ENCODE results near the gene THBS2.

Gene THBS2

DNA sequence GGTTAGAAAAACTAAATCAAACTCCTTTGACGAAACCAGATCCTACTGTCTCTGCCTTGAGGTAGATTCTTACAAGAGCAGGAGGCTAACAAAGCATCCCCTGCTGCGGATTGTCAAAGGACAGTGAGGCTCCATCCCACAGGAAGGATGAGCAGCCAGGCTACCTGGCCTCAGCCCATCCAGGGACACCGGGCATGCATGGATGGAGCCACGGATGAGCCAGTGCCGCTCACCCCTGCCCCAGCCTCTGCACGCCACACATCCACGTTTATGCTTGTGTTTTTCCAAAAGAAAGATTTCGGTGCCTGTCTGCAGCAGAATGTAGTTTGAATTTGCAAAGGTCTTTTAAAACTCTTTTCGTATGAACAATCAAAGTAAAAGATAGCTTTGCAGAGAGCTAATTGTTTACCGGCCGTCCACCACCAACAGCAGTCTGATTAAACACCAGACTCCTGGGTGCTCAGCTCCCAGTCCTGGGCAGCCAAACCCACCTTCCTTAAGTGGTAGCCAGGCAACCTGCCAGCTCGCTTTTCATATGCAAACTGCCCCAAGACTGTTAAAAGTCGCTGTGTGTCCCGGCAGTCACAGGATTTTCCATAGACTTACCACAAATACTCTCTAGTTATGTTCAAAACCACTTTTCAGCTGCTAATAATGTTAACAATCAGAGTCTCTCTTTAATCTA, 999 bp downstream of the THBS2 start:
- no peak for TF ChIP-seq EZH2phosphoT487 (IDR thresholded peaks at IDR 0.05; ENCODE audit: low read length)
- no peak for TF ChIP-seq EZH2 (optimal IDR thresholded peaks at IDR 0.05; ENCODE audit: low read depth, low read length)
- TF ChIP-seq, protein P1, sequence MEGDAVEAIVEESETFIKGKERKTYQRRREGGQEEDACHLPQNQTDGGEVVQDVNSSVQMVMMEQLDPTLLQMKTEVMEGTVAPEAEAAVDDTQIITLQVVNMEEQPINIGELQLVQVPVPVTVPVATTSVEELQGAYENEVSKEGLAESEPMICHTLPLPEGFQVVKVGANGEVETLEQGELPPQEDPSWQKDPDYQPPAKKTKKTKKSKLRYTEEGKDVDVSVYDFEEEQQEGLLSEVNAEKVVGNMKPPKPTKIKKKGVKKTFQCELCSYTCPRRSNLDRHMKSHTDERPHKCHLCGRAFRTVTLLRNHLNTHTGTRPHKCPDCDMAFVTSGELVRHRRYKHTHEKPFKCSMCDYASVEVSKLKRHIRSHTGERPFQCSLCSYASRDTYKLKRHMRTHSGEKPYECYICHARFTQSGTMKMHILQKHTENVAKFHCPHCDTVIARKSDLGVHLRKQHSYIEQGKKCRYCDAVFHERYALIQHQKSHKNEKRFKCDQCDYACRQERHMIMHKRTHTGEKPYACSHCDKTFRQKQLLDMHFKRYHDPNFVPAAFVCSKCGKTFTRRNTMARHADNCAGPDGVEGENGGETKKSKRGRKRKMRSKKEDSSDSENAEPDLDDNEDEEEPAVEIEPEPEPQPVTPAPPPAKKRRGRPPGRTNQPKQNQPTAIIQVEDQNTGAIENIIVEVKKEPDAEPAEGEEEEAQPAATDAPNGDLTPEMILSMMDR (IDR thresholded peaks at IDR 0.05; ENCODE audit: low read length), result no peak
- Histone ChIP-seq H3K9me3 (replicated peaks; ENCODE audit: insufficient read depth, low read length) (no peaks in the 10 kb centered on the region), H3K4me3 (ENCODE audit: low read length) (no peak overlapping the region), H4K20me1 (ENCODE audit: insufficient read depth, low read length) (no peaks in the 10 kb centered on the region), H3F3A (ENCODE audit: insufficient read depth, low read length) (no peaks in the 10 kb centered on the region), H3K27me3 (replicated peaks; ENCODE audit: insufficient read depth, low read length) (no peaks in the 10 kb centered on the region), H3K4me2 (ENCODE audit: low read depth, low read length) (no peak overlapping the region), H3K36me3 (replicated peaks; ENCODE audit: insufficient read depth, low read length) (no peaks in the 10 kb centered on the region), H3K79me2 (ENCODE audit: low read length) (no peaks in the 10 kb centered on the region), H3K27ac (ENCODE audit: low read length) (no peak overlapping the region), H3K9me2 (replicated peaks; ENCODE audit: insufficient read depth, low read length) (no peaks in the 10 kb centered on the region), H3K4me1 (ENCODE audit: low read length) (no peaks in the 10 kb centered on the region), H2AFZ (ENCODE audit: low read length) (no peak overlapping the region), H3K9ac (ENCODE audit: low read length) (no peak overlapping the region)
- DNase-seq, result no peak

GRCh38 chr6:169251822-169252504, 1.7 kb downstream of the THBS2 start:
- no peaks in the 10 kb centered on the region for H4K20me1 ChIP-seq (ENCODE audit: insufficient read depth, low read length)
- H2AFZ ChIP-seq (ENCODE audit: low read length), result no peak overlapping the region
- no peaks in the 10 kb centered on the region for H3K79me2 ChIP-seq (ENCODE audit: low read length)
- no peaks in the 10 kb centered on the region for H3K36me3 ChIP-seq (replicated peaks; ENCODE audit: insufficient read depth, low read length)
- H3K4me2 ChIP-seq (ENCODE audit: low read depth, low read length), result no peak overlapping the region
- H3K27ac ChIP-seq (ENCODE audit: low read length), result no peak overlapping the region
- no peak for DNase-seq
- no peaks in the 10 kb centered on the region for H3K9me3 ChIP-seq (replicated peaks; ENCODE audit: insufficient read depth, low read length)
- TF ChIP-seq EZH2 (optimal IDR thresholded peaks at IDR 0.05; ENCODE audit: low read depth, low read length), result no peak
- H3K4me3 ChIP-seq (ENCODE audit: low read length), result no peak overlapping the region
- no peaks in the 10 kb centered on the region for H3K27me3 ChIP-seq (replicated peaks; ENCODE audit: insufficient read depth, low read length)
- H3F3A ChIP-seq (ENCODE audit: insufficient read depth, low read length), result no peaks in the 10 kb centered on the region
- H3K9me2 ChIP-seq (replicated peaks; ENCODE audit: insufficient read depth, low read length), result no peaks in the 10 kb centered on the region
- no peaks in the 10 kb centered on the region for H3K4me1 ChIP-seq (ENCODE audit: low read length)
- H3K9ac ChIP-seq (ENCODE audit: low read length), result no peak overlapping the region

DNA sequence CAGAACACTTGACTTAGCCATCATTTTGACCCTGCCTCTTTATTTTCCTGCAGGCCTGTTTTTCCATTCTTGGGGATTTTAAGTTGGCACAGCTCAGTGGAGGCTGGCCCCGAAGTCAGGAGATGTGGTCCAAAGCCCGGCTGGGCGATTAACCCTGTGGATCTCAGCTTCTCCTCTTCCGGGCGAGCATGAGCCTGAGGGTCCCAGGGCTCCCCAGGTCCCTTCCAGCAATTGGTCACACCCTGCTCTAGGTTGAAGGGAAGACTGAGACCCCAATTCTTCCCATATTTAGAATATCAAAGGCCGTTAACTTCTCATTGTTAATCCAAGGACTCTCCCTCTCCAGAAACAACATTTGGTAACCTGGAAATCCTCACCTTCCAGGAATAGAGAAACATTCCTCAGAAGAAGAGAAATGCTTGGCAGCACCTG, 2.3 kb downstream of the THBS2 start:
- Histone ChIP-seq H2AFZ (ENCODE audit: low read length) (no peak overlapping the region), H3K27me3 (replicated peaks; ENCODE audit: insufficient read depth, low read length) (no peaks in the 10 kb centered on the region), H3K4me3 (ENCODE audit: low read length) (no peak overlapping the region), H3K27ac (ENCODE audit: low read length) (no peak overlapping the region), H3K36me3 (replicated peaks; ENCODE audit: insufficient read depth, low read length) (no peaks in the 10 kb centered on the region), H4K20me1 (ENCODE audit: insufficient read depth, low read length) (no peaks in the 10 kb centered on the region), H3K9me2 (replicated peaks; ENCODE audit: insufficient read depth, low read length) (no peaks in the 10 kb centered on the region), H3K4me1 (ENCODE audit: low read length) (no peaks in the 10 kb centered on the region), H3K79me2 (ENCODE audit: low read length) (no peaks in the 10 kb centered on the region), H3K4me2 (ENCODE audit: low read depth, low read length) (no peak overlapping the region), H3F3A (ENCODE audit: insufficient read depth, low read length) (no peaks in the 10 kb centered on the region), H3K9ac (ENCODE audit: low read length) (no peak overlapping the region), H3K9me3 (replicated peaks; ENCODE audit: insufficient read depth, low read length) (no peaks in the 10 kb centered on the region)
- TF ChIP-seq EZH2phosphoT487 (IDR thresholded peaks at IDR 0.05; ENCODE audit: low read length) (no peak), EZH2 (optimal IDR thresholded peaks at IDR 0.05; ENCODE audit: low read depth, low read length) (no peak)
- TF ChIP-seq, protein P1 (IDR thresholded peaks at IDR 0.05; ENCODE audit: low read length), result no peak
- no peak for DNase-seq

DNA sequence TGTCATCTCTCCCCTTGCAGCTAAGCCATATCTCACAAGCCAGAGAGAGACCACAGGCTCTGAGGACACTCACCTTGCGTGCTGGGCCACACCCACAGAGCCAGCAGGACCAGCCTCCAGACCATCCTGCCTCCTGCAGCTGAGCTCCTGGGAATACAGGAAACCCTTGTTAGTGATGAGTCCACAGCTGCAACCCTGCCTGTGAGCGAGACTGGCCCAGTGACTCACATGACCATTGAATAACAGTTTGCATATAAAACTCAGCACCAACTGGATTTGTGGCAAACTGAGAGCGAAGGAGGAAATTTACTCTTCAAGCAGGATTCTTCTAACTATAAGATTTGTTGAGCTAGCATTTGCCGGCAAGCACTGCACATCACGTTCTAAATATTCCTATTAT, 3.0 kb downstream of the THBS2 start:
- no peak for TF ChIP-seq EZH2phosphoT487 (IDR thresholded peaks at IDR 0.05; ENCODE audit: low read length)
- TF ChIP-seq, protein P1 (IDR thresholded peaks at IDR 0.05; ENCODE audit: low read length), result no peak
- TF ChIP-seq EZH2 (optimal IDR thresholded peaks at IDR 0.05; ENCODE audit: low read depth, low read length), result no peak
- H3K27me3 ChIP-seq (replicated peaks; ENCODE audit: insufficient read depth, low read length), result no peaks in the 10 kb centered on the region
- no peak overlapping the region for H3K4me3 ChIP-seq (ENCODE audit: low read length)
- no peaks in the 10 kb centered on the region for H3K79me2 ChIP-seq (ENCODE audit: low read length)
- H3K36me3 ChIP-seq (replicated peaks; ENCODE audit: insufficient read depth, low read length), result no peaks in the 10 kb centered on the region
- H3K9me3 ChIP-seq (replicated peaks; ENCODE audit: insufficient read depth, low read length), result no peaks in the 10 kb centered on the region
- H2AFZ ChIP-seq (ENCODE audit: low read length), result no peak overlapping the region
- no peaks in the 10 kb centered on the region for H3K4me1 ChIP-seq (ENCODE audit: low read length)
- no peaks in the 10 kb centered on the region for H3K9me2 ChIP-seq (replicated peaks; ENCODE audit: insufficient read depth, low read length)
- no peak for DNase-seq
- no peak overlapping the region for H3K27ac ChIP-seq (ENCODE audit: low read length)
- H3F3A ChIP-seq (ENCODE audit: insufficient read depth, low read length), result no peaks in the 10 kb centered on the region
- H4K20me1 ChIP-seq (ENCODE audit: insufficient read depth, low read length), result no peaks in the 10 kb centered on the region
- no peak overlapping the region for H3K4me2 ChIP-seq (ENCODE audit: low read depth, low read length)
- H3K9ac ChIP-seq (ENCODE audit: low read length), result no peak overlapping the region
